ENCODE results near the gene TIGD1.
"Not testable (repeated sequence)": the region's sequence is repeated elsewhere in the genome, so short reads cannot be mapped to it uniquely, and the experiment has no call there.

Gene TIGD1

GRCh38 chr2:232533944-232534710 is 16.2 kb downstream of the TIGD1 start:
- Histone ChIP-seq H3K79me2 (ENCODE audit: insufficient read depth, low read depth) (no peaks in the 10 kb centered on the region), H3K4me1 (ENCODE audit: low read depth, poor library complexity, severe bottlenecking) (no peaks in the 10 kb centered on the region), H3K4me3 (IDR thresholded peaks at IDR 0.05; ENCODE audit: insufficient read depth, low read depth, low read length) (no peak overlapping the region), H4K20me1 (ENCODE audit: insufficient read depth) (no peaks in the 10 kb centered on the region), H2AFZ (ENCODE audit: low read depth) (no peak overlapping the region), H3K36me3 (ENCODE audit: insufficient read depth) (no peaks in the 10 kb centered on the region), H3K9ac (no peak overlapping the region), H3K27me3 (ENCODE audit: insufficient read depth, low read depth) (no peaks in the 10 kb centered on the region), H3K27ac (no peak overlapping the region), H3K4me2 (no peak overlapping the region)
- TF ChIP-seq CTCF (conservative IDR thresholded peaks at IDR 0.05; ENCODE audit: low read depth, low read length): no peak

GRCh38 chr2:232532821-232533220 is 17.5 kb downstream of the TIGD1 start:
- H3K27me3 ChIP-seq (ENCODE audit: insufficient read depth, low read depth); H3K9ac ChIP-seq; H3K27ac ChIP-seq; H3K36me3 ChIP-seq (ENCODE audit: insufficient read depth); H3K4me3 ChIP-seq (IDR thresholded peaks at IDR 0.05; ENCODE audit: insufficient read depth, low read depth, low read length); H2AFZ ChIP-seq (ENCODE audit: low read depth); H4K20me1 ChIP-seq (ENCODE audit: insufficient read depth); H3K4me1 ChIP-seq (ENCODE audit: low read depth, poor library complexity, severe bottlenecking); H3K4me2 ChIP-seq; H3K79me2 ChIP-seq (ENCODE audit: insufficient read depth, low read depth): not testable (repeated sequence)

- H3K79me2 ChIP-seq (ENCODE audit: insufficient read depth, low read depth): no peaks in the 10 kb centered on the region
- H3K4me1 ChIP-seq (ENCODE audit: low read depth, poor library complexity, severe bottlenecking): no peaks in the 10 kb centered on the region
- no peaks in the 10 kb centered on the region for H4K20me1 ChIP-seq (ENCODE audit: insufficient read depth)
- no peaks in the 10 kb centered on the region for H3K36me3 ChIP-seq (ENCODE audit: insufficient read depth)
- no peak overlapping the region for H3K4me2 ChIP-seq
- TF ChIP-seq CTCF (conservative IDR thresholded peaks at IDR 0.05; ENCODE audit: low read depth, low read length): no peak
- H2AFZ ChIP-seq (ENCODE audit: low read depth): no peak overlapping the region
- H3K27me3 ChIP-seq (ENCODE audit: insufficient read depth, low read depth): no peaks in the 10 kb centered on the region; the same call in 1 of the 2 replicates
- no peak overlapping the region for H3K4me3 ChIP-seq (IDR thresholded peaks at IDR 0.05; ENCODE audit: insufficient read depth, low read depth, low read length)
- no peak overlapping the region for H3K9ac ChIP-seq
- H3K27ac ChIP-seq: no peak overlapping the region
Measured at GRCh38 chr2:232532419-232532818, 17.9 kb downstream of the TIGD1 start.

GRCh38 chr2:232530626-232531260 is 19.6 kb downstream of the TIGD1 start:
- no peaks in the 10 kb centered on the region; the same call in 1 of the 2 replicates for H3K27me3 ChIP-seq (ENCODE audit: insufficient read depth, low read depth)

More at GRCh38 chr2:232530626-232531260, 19.6 kb downstream of the TIGD1 start:
- H3K27ac ChIP-seq: no peak overlapping the region
- H3K9ac ChIP-seq: no peak overlapping the region
- TF ChIP-seq CTCF (conservative IDR thresholded peaks at IDR 0.05; ENCODE audit: low read depth, low read length): no peak
- H3K4me1 ChIP-seq (ENCODE audit: low read depth, poor library complexity, severe bottlenecking): no peaks in the 10 kb centered on the region
- H3K4me3 ChIP-seq (IDR thresholded peaks at IDR 0.05; ENCODE audit: insufficient read depth, low read depth, low read length): no peak overlapping the region
- H3K79me2 ChIP-seq (ENCODE audit: insufficient read depth, low read depth): no peaks in the 10 kb centered on the region
- H3K4me2 ChIP-seq: no peak overlapping the region
- H3K36me3 ChIP-seq (ENCODE audit: insufficient read depth): no peaks in the 10 kb centered on the region
- no peak overlapping the region for H2AFZ ChIP-seq (ENCODE audit: low read depth)
- H4K20me1 ChIP-seq (ENCODE audit: insufficient read depth): no peaks in the 10 kb centered on the region

Measured in KMS-11 (cell line).